Activated CD4-positive, alpha-beta T cell treated with anti-CD3 and anti-CD28 coated beads for 1 hour (primary cell): ENCODE data around the gene PRICKLE3.

ENCODE experiments used
- DNase-seq: peaks from one replicate; pipeline ENCODE4 v3.0.0-alpha.2; 2020

PRICKLE3 gene

DNA sequence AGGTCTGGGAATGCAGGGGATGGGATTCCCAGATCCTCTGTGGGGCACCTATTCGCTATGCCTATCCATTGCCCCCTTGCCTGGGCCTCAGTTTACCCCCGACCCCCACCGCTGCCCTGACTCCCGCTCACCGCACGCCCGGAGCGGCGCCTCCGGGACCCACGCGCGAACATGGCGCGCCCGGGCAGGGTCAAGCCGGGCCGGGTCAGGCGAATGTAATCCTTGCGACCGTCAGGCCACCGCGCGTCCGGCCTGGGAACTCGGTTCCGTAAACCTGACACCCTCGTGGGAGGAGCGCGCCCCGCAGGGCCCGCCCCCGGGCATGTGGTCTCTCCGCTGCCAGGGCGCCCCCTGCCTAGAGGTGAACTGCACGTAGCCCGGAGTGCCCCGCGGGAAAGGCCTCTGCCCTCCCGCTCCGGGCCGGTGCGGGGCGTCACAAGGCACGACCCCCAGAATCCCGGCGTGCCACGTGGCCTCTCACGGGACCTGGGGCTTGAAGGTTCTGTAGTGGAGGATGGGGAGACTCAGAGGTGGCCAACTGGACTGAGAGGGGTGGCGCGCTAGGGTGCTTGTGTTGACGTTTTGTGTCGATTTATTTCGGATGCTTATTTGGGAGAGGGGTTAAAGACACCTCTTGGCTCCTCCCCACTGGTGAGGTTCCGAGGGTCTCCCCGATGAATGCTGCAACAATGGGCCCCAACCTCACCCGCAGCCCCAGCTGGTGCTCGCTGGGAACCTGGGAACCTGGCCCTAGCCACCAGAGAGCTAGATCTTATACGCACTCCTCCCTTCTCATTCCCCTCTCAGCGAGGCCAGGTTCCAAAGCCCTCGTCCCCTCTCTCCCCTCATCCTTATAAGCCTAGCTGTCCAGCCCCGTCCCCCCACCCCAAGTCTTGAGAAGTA lies at the start of gene PRICKLE3:
Gene PRICKLE3 (minus strand): TSS at position 249 of the 903 bp plus-strand sequence. CDS start 76 bp downstream, at position 173.
- DNase-seq = peak; percentile 55

DNA sequence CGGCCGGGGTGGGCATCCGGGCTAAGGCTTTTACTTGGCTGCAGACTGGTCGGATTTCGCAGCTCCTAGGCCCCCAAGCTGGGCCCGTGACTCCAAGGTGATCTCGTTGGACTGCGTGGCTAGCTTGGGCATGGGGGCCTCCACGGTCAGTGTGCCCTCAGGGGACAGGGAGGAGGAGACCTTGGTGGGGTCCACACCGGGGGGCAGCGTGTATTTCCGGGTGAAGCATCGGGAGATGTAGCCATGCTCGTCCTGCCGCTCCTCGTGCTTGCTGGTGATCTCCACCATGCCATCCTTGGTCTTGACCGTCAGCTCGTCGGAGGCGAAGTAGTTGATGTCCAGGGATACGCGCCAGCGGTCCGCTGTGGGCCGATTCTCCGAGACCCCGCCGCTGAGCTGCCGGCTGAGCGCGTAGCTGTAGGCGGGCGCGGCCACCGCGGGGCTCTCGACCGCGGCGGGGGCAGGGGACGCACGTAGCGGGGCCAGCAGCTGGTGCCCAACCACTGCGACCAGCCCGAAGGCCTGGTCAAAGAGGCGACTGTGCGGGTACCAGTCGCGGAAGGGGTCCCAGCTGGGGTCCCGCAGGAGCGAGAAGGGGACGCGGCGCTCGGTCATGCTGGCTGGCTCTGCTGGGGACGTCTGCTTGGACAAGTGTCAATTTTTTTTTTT lies 47.8 kb upstream of the PRICKLE3 start:
- no peak for DNase-seq

GRCh38 chrX:49233176-49233575 lies 47.0 kb upstream of the PRICKLE3 start, which contains the start of gene CACNA1F:
Gene CACNA1F (minus strand): TSS chrX:49233340. CDS start chrX:49233309, 31 bp downstream.
- no peak for DNase-seq

DNA sequence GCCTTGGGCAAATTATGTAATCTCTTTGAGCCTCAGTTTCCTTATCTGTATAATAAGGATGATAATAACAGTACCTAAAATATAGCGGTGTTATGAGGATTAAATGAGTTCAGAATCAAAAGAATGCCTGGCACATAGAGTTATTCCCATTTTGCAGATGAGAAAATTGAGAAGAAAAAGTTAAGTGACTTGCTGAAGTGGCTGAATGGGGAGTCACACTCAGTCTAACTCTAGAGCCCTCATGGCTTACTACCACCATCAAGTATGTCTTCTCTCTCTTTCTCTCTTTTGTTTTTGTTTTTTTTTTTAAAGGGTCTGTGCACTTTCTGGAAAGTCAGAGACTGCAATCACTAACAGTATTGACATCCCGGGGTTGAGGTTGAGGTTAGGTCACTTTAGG lies 46.4 kb upstream of the PRICKLE3 start:
- DNase-seq = no peak

- no peak for DNase-seq
Observed at GRCh38 chrX:49231333-49232000, 45.3 kb upstream of the PRICKLE3 start.

GRCh38 chrX:49230500-49231232 lies 44.5 kb upstream of the PRICKLE3 start:
- peak; percentile 20 for DNase-seq

GRCh38 chrX:49228185-49228584 lies 42.0 kb upstream of the PRICKLE3 start:
- DNase-seq = no peak

GRCh38 chrX:49227726-49228125 lies 41.6 kb upstream of the PRICKLE3 start:
- no peak for DNase-seq

DNA sequence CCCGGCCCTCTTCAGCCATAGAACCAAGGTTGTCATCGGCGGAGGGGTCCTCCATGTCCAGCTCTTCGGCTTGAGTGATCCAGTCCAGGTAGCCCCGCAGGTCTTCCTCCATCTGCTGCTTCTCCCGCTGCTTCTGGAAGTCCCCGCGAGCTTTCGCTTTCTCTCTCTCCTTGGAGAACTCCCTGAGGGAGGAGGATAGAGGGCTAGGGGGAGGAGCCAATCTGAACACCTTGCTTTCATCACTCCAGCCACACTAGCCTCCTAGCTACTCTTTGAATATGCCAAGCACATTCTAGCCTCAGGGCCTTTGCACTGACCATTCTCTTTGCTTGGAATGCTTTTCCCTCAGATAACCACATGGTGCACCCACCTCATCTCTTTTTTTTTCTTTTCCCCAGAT lies 40.8 kb upstream of the PRICKLE3 start:
- no peak for DNase-seq

- no peak for DNase-seq
Observed at GRCh38 chrX:49225858-49226257, 39.7 kb upstream of the PRICKLE3 start.

GRCh38 chrX:49221868-49222267 lies 35.7 kb upstream of the PRICKLE3 start:
- DNase-seq = no peak

- no peak for DNase-seq
Observed at GRCh38 chrX:49220100-49220499, 33.9 kb upstream of the PRICKLE3 start.

GRCh38 chrX:49214996-49215526 lies 28.9 kb upstream of the PRICKLE3 start:
- no peak for DNase-seq

GRCh38 chrX:49214416-49214815 lies 28.2 kb upstream of the PRICKLE3 start:
- DNase-seq = no peak

DNA sequence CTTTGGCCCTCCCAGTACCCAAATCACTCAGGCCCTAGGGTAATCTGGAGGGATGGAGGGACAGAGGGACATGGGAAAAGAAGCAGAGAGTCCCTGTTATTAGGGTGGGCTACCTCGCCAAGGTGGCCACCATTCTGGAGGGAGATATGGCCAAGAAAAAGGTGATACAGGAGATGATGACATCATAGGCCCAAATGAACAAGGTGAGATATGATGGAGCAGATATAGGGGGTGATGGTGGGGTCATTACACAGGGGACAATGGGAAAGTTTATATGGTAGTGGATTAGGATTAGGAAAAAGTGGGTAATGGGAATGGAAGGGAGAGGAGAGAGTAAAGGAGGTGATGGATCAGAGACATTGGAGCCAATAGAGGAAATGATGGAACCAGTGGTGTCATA lies 26.7 kb upstream of the PRICKLE3 start:
- no peak for DNase-seq

GRCh38 chrX:49212209-49212608 lies 26.0 kb upstream of the PRICKLE3 start:
- no peak for DNase-seq

GRCh38 chrX:49211074-49211473 lies 24.9 kb upstream of the PRICKLE3 start:
- DNase-seq = no peak

- DNase-seq = no peak
Observed at GRCh38 chrX:49210406-49210805, 24.2 kb upstream of the PRICKLE3 start.

DNA sequence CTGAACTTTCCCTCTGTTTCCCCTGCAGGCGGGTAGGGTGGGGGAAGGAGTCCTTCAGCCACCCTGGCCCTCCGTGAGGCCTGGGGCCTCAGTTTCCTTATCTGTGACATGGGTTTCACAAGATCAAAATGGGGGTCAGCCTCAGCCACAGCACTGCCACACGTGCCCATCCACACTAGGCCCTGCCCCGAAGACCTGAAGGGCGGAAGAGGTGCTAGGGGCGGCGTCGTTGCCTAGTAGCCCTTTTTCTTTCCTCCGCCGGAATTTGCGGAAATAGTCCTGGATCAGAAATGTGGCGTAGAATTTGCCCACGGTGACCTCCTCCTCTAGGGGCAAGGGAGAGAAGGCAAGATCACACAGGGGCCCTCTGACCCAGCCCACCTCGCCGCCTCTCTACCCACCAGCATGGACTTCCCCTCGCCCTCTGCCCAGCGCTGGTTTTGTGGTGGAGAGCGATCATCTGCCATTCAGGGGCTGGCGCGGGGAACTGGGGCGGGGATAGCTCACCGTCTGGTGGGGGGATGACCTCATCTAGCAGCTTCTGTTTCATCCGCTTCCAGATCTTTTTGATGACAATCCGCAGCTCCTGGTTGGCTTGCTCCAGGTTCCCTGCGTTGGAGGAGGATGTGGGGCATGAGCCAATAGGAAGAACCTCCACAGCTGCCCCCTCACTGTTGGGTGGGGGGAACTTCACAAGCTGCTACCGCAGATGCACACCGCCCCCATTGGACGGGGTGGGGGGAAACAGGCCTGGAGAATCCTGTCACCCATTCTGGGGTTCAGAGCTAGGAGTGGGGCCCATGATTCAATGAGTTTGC lies 23.5 kb upstream of the PRICKLE3 start:
- no peak for DNase-seq

DNA sequence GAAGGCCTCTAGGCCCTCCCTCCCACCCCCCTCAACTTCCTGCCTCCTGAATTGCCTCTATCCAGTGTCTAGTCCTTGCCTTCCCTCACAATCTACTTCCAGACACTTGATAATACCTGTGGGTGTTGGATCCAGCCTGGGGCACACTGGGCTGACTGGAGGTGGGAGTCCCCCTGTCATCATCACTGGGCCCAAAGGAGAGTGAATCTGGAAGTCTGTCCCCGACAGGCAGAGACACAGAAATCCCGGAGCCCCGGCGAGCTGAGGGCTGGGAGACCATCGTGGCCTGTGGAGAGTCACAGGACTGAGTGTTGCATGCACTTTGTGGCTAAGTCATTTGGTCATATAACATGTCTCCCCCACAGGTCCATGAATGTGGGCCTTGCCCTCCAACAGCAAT lies 22.2 kb upstream of the PRICKLE3 start:
- no peak for DNase-seq

DNA sequence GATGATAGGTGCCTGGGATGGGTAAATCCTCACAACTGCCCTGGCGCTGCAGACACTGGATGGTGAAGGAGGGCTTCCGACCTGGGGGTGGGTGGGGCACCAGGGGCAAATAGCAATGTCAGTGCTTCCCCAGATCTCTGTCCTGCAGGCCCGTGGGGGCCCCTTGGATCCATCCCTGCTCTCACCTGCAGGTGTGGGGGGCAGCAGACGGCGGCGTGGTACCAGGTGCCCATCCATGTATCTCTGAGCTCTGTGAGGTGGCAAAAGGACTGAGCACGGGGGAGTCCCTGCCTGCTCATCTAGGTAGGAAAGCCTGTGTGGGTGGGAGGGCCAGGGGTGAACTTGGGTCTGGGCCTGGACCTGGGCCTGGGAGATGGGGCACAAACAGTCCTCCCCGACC lies 20.4 kb upstream of the PRICKLE3 start:
- no peak for DNase-seq

DNA sequence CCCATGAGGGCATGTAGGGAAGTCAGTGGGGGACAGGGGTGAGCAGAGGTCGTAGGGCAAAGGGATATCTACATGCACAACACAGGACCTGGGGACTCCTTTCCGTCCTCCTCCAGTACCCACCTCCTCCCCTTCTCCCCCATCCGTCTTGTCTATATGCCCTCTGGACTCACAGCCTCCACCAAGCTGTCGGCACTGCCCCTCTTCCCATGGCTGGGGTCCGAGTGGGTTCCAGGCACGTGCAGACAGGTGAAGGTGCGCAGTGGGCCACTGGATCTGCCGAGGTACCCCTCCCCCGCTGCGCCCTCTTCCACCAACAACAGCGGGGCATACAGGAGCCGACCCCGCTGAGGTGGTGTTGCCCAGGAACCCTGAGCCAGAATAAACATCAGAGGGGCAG lies 19.3 kb upstream of the PRICKLE3 start:
- DNase-seq = no peak
